H1 (cell line): Measurements from ENCODE around the gene ARTN. TPM values are rescaled to one million over a fixed set of nuclear protein-coding genes. Genes with fewer than 3 reads are reported as not detected.

ENCODE experiments used
- CTCF ChIA-PET: fragments of 300-600 bp; sonication (Branson Sonifier 250); formaldehyde crosslinking; loops from one replicate; lab custom pipeline; 2021; ENCODE audit not compliant: partially characterized antibody; lab: Charles Lee
- POLR2A ChIA-PET: fragments of 300-600 bp; sonication (Branson Sonifier 250); formaldehyde crosslinking; loops from one replicate; lab custom pipeline; 2021; ENCODE audit warnings: inconsistent platforms; ENCODE audit not compliant: partially characterized antibody; lab: Charles Lee
- DNase-seq, 2 experiments: peaks; one replicate each; pipeline versions ENCODE4 v3.0.0 to v3.0.0-alpha.2; 2010 to 2022; ENCODE audit warnings: low spot score in 2 of 2, low read depth in 1 of 2, mixed read lengths in 1 of 2
- FAIRE-seq: peaks from 2 replicates; lab custom pipeline; 2011; peaks lifted over from hg19 to GRCh38; lab: Jason Lieb, UNC
- H2AFZ ChIP-seq: 2 replicates; pipeline ENCODE4 v1.8.1; 2012; ENCODE audit warnings: low read length, inconsistent platforms
- H2AK5ac ChIP-seq: 2 replicates; pipeline ENCODE4 v1.6.1; 2013; ENCODE audit warnings: low read depth, low read length
- H2BK120ac ChIP-seq: replicated peaks from 2 replicates; pipeline ENCODE3; 2013; ENCODE audit warnings: low read depth, low read length, inconsistent platforms
- H2BK12ac ChIP-seq: 2 replicates; pipeline ENCODE4 v1.6.1; 2013; ENCODE audit warnings: low read depth, low read length
- H2BK15ac ChIP-seq: 2 replicates; pipeline ENCODE4 v1.6.1; 2013; ENCODE audit warnings: low read length
- H2BK20ac ChIP-seq: 2 replicates; pipeline ENCODE4 v1.6.1; 2013; ENCODE audit warnings: low read length
- H2BK5ac ChIP-seq: 2 replicates; pipeline ENCODE4 v1.6.1; 2013; ENCODE audit warnings: low read depth, low read length
- H3K14ac ChIP-seq: 2 replicates; pipeline ENCODE4 v1.6.1; 2013; ENCODE audit warnings: inconsistent platforms; ENCODE audit not compliant: insufficient read length
- H3K18ac ChIP-seq: 2 replicates; pipeline ENCODE4 v1.6.1; 2013; ENCODE audit warnings: low read length; ENCODE audit errors: extremely low read depth
- H3K23ac ChIP-seq: 2 replicates; pipeline ENCODE4 v1.6.1; 2013; ENCODE audit warnings: inconsistent platforms; ENCODE audit not compliant: insufficient read length
- H3K23me2 ChIP-seq: 2 replicates; pipeline ENCODE4 v1.6.1; 2013; ENCODE audit warnings: low read depth, low read length
- H3K27ac ChIP-seq: 2 replicates; pipeline ENCODE4 v1.6.1; 2011; ENCODE audit warnings: low read depth, low read length, inconsistent platforms
- H3K27me3 ChIP-seq, 4 experiments: replicated peaks in 1 of 4; 1 replicate in 1 of 4; 2 replicates in 3 of 4; pipeline versions ENCODE4 v1.6.1 to v1.8.1; 2011 to 2013; ENCODE audit warnings: low read length in 3 of 4, mild to moderate bottlenecking in 3 of 4, inconsistent platforms in 2 of 4, mixed read lengths in 2 of 4, moderate library complexity in 1 of 4; ENCODE audit not compliant: control insufficient read depth in 3 of 4, insufficient read depth in 3 of 4; ENCODE audit errors: extremely low read depth in 1 of 4
- H3K36me3 ChIP-seq, 4 experiments: 2 replicates each; pipeline versions ENCODE4 v1.6.1 to v1.8.1; 2011 to 2013; ENCODE audit warnings: mild to moderate bottlenecking in 4 of 4, low read length in 3 of 4, moderate library complexity in 2 of 4, control low read depth in 1 of 4, inconsistent platforms in 1 of 4; ENCODE audit not compliant: insufficient read depth in 4 of 4, control insufficient read depth in 2 of 4
- H3K4ac ChIP-seq: replicated peaks from 2 replicates; pipeline ENCODE3; 2013; ENCODE audit warnings: low read length, low read depth, mixed read lengths, inconsistent platforms; ENCODE audit not compliant: insufficient read length
- H3K4me1 ChIP-seq, 4 experiments: replicated peaks in 1 of 4; 1 replicate in 1 of 4; 2 replicates in 3 of 4; pipeline versions ENCODE4 v1.6.1 to v1.8.1; 2011 to 2013; ENCODE audit warnings: low read length in 3 of 4, inconsistent platforms in 2 of 4, mixed read lengths in 1 of 4; ENCODE audit not compliant: insufficient read depth in 4 of 4, control insufficient read depth in 3 of 4
- H3K4me2 ChIP-seq, 2 experiments: 2 replicates each; pipeline versions ENCODE4 v1.6.1 to v1.8.1; 2011 to 2013; ENCODE audit warnings: low read depth in 2 of 2, low read length in 2 of 2, control low read depth in 1 of 2, inconsistent platforms in 1 of 2, mild to moderate bottlenecking in 1 of 2; ENCODE audit not compliant: insufficient read depth in 1 of 2
- H3K4me3 ChIP-seq, 4 experiments: fragments of 200-600, 300-600 bp in 1 of 4; sonication (generic), shearing (Covaris generic), sonication (Bioruptor Twin) in 1 of 4; 2 replicates each; pipeline versions ENCODE4 v1.5.1 to v1.8.1; 2011 to 2016; ENCODE audit warnings: low read length in 4 of 4, low read depth in 3 of 4, control low read depth in 2 of 4, inconsistent platforms in 2 of 4, mild to moderate bottlenecking in 2 of 4, mixed read lengths in 1 of 4, moderate library complexity in 1 of 4; ENCODE audit not compliant: insufficient read depth in 2 of 4; ENCODE audit errors: extremely low read depth in 1 of 4
- H3K56ac ChIP-seq: replicated peaks from 2 replicates; pipeline ENCODE3; 2013; ENCODE audit warnings: low read depth, mild to moderate bottlenecking, mixed read lengths, low read length, inconsistent platforms; ENCODE audit not compliant: insufficient read length
- H3K79me1 ChIP-seq: 2 replicates; pipeline ENCODE4 v1.6.1; 2013; ENCODE audit warnings: low read depth, low read length, control low read depth
- H3K79me2 ChIP-seq, 2 experiments: 2 replicates each; pipeline versions ENCODE4 v1.6.1 to v1.8.1; 2012 to 2013; ENCODE audit warnings: low read length in 2 of 2, mild to moderate bottlenecking in 2 of 2, inconsistent platforms in 1 of 2; ENCODE audit not compliant: insufficient read depth in 2 of 2, control insufficient read depth in 1 of 2
- H3K9ac ChIP-seq, 4 experiments: replicated peaks in 1 of 4; 1 replicate in 1 of 4; 2 replicates in 3 of 4; pipeline versions ENCODE4 v1.6.1 to v1.8.1; 2011 to 2013; ENCODE audit warnings: low read depth in 3 of 4, low read length in 3 of 4, control low read depth in 2 of 4, mild to moderate bottlenecking in 2 of 4, moderate library complexity in 2 of 4, inconsistent platforms in 1 of 4; ENCODE audit errors: extremely low read depth in 1 of 4
- H3K9me3 ChIP-seq, 2 experiments: 2 replicates each; pipeline versions ENCODE4 v1.6.1 to v1.8.1; 2012 to 2013; ENCODE audit warnings: mild to moderate bottlenecking in 2 of 2, moderate library complexity in 2 of 2, control low read depth in 1 of 2, inconsistent platforms in 1 of 2, low read depth in 1 of 2, low read length in 1 of 2, mixed read lengths in 1 of 2; ENCODE audit not compliant: insufficient read depth in 2 of 2
- H4K20me1 ChIP-seq, 2 experiments: replicated peaks in 1 of 2; 2 replicates each; pipeline versions ENCODE3 to v1.8.1; 2011 to 2013; ENCODE audit warnings: inconsistent platforms in 2 of 2, low read length in 2 of 2, mild to moderate bottlenecking in 1 of 2; ENCODE audit not compliant: insufficient read depth in 2 of 2, control insufficient read depth in 1 of 2
- H4K5ac ChIP-seq: 2 replicates; pipeline ENCODE4 v1.6.1; 2013; ENCODE audit warnings: low read length, low read depth, mixed read lengths, inconsistent platforms; ENCODE audit not compliant: insufficient read length
- H4K8ac ChIP-seq: 2 replicates; pipeline ENCODE4 v1.8.0; 2013; ENCODE audit warnings: mild to moderate bottlenecking, moderate library complexity, low read length, inconsistent platforms; ENCODE audit not compliant: insufficient read depth; ENCODE audit errors: extremely low read depth
- H4K91ac ChIP-seq: replicated peaks from 2 replicates; pipeline ENCODE3; 2013; ENCODE audit warnings: low read length, mixed read lengths, inconsistent platforms; ENCODE audit not compliant: insufficient read length
- WGBS, 2 experiments: shearing (Covaris generic) in 1 of 2; methylation state at CpG; one replicate each; pipeline versions ENCODE4 v1.1.6 to v1.1.7; 2013 to 2015; ENCODE audit warnings: low lambda C conversion rate in 2 of 2, mixed read lengths in 2 of 2, inconsistent platforms in 1 of 2, low coverage in 1 of 2, missing lambda C conversion rate in 1 of 2; ENCODE audit not compliant: insufficient replicate concordance in 2 of 2, insufficient coverage in 1 of 2, insufficient read length in 1 of 2; ENCODE audit errors: extremely low coverage in 1 of 2, missing lambda C conversion rate in 1 of 2; 5-methylcytosine and 5-hydroxymethylcytosine counted together
- polyA plus RNA-seq, 7 experiments: library from polyadenylated mRNA; depleted of rRNA in 3 of 7; stranded (reverse) in 5 of 7; unstranded in 2 of 7; fragments of >200 nt in 5 of 7; fragments of 200-250 nt in 2 of 7; gene quantifications; 1 replicate in 5 of 7; 2 replicates in 1 of 7; 4 replicates in 1 of 7; pipeline versions ENCODE4 v1.2.1 to v1.2.3, GENCODE V29; 2011 to 2013; ENCODE audit warnings: missing spikeins in 2 of 7, mixed read lengths in 2 of 7
- total RNA-seq: library from RNA; stranded (reverse); fragmentation: NEBNext Ultra II Directional; extraction: Animal tissue kit (Norgen Biotek cat#: 25700); gene quantifications from 2 replicates; pipeline ENCODE4 v1.2.1, GENCODE V29; 2021

The ARTN gene
- total and polyA plus RNA-seq, 2 of the 8 experiments (the other 6 are each of a cell fraction or from before 2014, with no cell fraction given), result 13.5 to 22.7 TPM

DNA sequence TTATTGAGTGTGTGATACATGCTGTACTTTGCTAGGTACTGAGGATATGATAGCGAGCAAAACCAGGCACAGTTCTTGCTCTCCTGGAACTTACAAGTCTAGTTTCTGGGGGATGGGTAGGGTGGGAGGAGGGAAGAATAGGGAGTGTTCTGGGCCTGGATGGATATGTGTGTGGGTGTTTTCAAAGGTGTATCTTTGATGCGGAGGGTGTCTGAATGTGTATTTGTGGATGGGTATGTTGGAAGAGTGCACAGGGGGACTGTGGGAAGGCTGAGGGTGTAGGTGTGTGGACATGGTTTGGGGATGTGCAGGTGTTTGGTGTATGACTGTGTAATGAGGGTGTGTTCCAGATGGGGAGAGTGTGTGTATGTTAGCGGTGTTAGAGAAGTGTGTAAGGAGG is 31.7 kb downstream of the ARTN start:
- no peak overlapping the region for H3K4me3 ChIP-seq
- FAIRE-seq (no peak), DNase-seq (no peak)
- no peaks in the 10 kb centered on the region for H3K79me1 ChIP-seq
- no peak overlapping the region for H2BK120ac ChIP-seq
- 97% methylated on average over 2 of the region's 3 CpGs; no CpG with 5 or more reads in 1 of the 2 experiments for WGBS, 2 experiments
- H3K56ac ChIP-seq, result no peak overlapping the region
- H3K4me1 ChIP-seq, result no peaks in the 10 kb centered on the region
- peaks cover 0 to 5% of the 10 kb centered on the region in 2 experiments for H4K20me1 ChIP-seq
- peaks cover 0 to 4% (median 0%) of the 10 kb centered on the region in 4 experiments; a peak in 1 of 8 replicates for H3K36me3 ChIP-seq
- no peak overlapping the region for H3K9ac ChIP-seq
- H4K5ac ChIP-seq, result no peak overlapping the region
- H3K4me2 ChIP-seq, result no peak overlapping the region
- peaks cover 10% of the 10 kb centered on the region; the same call in 1 of the 2 replicates for H3K23me2 ChIP-seq
- H3K27me3 ChIP-seq, result no peaks in the 10 kb centered on the region
- H2AFZ ChIP-seq, result no peak overlapping the region
- H2BK15ac ChIP-seq, result no peak overlapping the region
- no peak overlapping the region for H3K4ac ChIP-seq
- H3K9me3 ChIP-seq, result no peaks in the 10 kb centered on the region
- POLR2A ChIA-PET, result no interaction called here
- H4K91ac ChIP-seq, result no peak overlapping the region
- no peak overlapping the region for H4K8ac ChIP-seq
- no peak overlapping the region for H3K14ac ChIP-seq
- no peak overlapping the region for H3K23ac ChIP-seq
- no peak overlapping the region for H2BK12ac ChIP-seq
- CTCF ChIA-PET, result interaction anchor here (9.2 kb wide), 1 partner anchor 19 kb away, joined by 79 read pairs; the partner anchor contains the start of gene IPO13
- no peak overlapping the region for H2AK5ac ChIP-seq
- H2BK20ac ChIP-seq, result no peak overlapping the region
- H3K79me2 ChIP-seq, result peaks cover 0 to 3% of the 10 kb centered on the region in 2 experiments; a peak in 2 of 4 replicates
- H2BK5ac ChIP-seq, result no peak overlapping the region
- no peak overlapping the region for H3K27ac ChIP-seq
- H3K18ac ChIP-seq, result no peak overlapping the region
